ENCODE data around the gene ACP4. TPM values are rescaled to one million over a fixed set of nuclear protein-coding genes. Genes with fewer than 3 reads are reported as not detected.
"Not testable (repeated sequence)": the region's sequence is repeated elsewhere in the genome, so short reads cannot be mapped to it uniquely, and the experiment has no call there.

Gene ACP4
- total RNA-seq, 1 donor from 2014 or later, result not detected

DNA sequence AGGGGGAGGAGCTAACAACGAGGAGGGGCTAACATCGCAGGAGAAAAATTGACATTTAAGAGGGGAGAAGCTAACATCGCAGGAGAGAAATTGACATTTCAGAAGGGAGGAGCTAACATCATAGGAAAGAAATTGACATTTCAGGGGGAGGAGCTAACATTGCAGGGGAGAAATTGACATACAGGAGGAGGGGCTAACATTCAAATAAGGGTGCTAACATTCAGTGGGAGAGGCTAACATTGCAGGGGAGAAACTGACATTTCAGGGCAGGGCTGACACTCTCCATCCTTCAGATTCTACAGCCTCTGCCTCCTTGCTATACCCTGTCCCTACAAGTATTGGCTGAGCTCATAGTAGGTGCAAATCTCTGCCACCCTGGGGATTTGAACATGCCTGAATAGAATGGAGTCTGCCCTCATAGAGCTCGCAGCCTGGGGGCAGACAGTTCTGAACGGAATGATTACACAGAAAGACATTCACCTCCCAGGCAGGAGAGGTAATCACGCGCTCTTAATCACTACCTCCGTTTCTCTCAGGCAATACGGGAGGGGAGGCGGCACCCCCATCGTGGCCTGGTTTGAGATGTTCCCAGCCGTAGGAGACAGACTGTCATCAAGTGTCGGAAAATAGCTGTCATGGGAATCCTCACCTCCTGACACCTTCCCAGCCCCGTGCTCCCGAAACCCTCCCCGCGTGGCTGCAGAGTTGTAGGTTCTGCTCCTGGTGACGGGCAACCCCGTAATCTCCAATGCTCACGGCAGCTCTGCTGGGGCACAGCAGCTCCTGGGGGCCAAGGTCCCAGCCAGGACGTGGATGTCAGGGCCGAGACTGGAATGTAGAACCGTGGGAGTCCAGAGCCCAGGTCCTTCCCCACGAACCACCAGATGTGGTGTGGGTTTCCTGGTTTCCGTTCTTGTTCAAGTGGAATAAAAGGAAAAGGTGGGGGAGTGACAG, 10.4 kb upstream of the ACP4 start:
- Mint-ChIP-seq H3K27me3 (peaks cover 54% of the 10 kb centered on the region), H3K4me1 (peaks cover 6% of the 10 kb centered on the region), H3K36me3 (ENCODE audit: low read depth) (no peaks in the 10 kb centered on the region), H3K27ac (no peak overlapping the region), H3K9me3 (no peaks in the 10 kb centered on the region), H3K4me3 (no peak overlapping the region)
- ChIA-PET CTCF (no interaction called here), POLR2A (no interaction called here)
- intact Hi-C loops (cut with micrococcal nuclease), result loop anchor here (5.0 kb wide), 1 partner anchor 172 kb away; no protein-coding TSS in a partner anchor
- no peak for ATAC-seq (ENCODE audit: low read depth)
- DNase-seq, result no peak
- TF ChIP-seq, protein P1, sequence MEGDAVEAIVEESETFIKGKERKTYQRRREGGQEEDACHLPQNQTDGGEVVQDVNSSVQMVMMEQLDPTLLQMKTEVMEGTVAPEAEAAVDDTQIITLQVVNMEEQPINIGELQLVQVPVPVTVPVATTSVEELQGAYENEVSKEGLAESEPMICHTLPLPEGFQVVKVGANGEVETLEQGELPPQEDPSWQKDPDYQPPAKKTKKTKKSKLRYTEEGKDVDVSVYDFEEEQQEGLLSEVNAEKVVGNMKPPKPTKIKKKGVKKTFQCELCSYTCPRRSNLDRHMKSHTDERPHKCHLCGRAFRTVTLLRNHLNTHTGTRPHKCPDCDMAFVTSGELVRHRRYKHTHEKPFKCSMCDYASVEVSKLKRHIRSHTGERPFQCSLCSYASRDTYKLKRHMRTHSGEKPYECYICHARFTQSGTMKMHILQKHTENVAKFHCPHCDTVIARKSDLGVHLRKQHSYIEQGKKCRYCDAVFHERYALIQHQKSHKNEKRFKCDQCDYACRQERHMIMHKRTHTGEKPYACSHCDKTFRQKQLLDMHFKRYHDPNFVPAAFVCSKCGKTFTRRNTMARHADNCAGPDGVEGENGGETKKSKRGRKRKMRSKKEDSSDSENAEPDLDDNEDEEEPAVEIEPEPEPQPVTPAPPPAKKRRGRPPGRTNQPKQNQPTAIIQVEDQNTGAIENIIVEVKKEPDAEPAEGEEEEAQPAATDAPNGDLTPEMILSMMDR (IDR thresholded peaks at IDR 0.05), result no peak

DNA sequence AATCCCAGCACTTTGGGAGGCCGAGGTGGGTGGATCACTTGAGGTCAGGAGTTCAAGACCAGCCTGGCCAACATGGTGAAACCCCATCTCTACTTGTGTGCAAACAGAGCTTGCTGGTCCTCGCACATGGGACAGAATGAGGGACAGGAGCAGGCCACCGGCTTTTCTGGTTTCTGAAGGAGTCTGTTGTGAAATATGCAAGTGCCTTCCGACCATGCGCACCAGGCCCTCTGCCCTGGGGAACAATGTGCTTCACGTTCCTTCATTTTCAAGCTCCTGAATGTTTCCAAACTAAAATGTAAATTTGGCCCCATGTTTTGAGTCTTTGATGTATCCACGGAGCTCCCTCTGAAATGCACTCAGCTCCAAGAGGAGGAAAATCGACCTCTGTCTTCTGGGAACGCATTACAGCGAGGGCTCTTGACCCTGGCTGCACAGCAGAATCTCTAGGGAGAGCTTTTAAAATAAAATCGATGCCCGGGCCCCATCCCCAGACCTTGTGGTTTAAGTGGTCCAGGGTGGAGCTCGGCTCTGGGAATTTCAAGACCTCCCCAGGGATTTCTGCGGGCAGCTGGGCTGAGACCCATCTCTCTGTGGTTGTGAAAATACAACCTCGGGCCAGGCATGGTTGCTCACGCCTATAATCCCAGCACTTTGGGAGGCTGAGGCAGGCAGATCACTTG, 9.3 kb upstream of the ACP4 start:
- no peak for DNase-seq
- H3K9me3 Mint-ChIP-seq, result no peaks in the 10 kb centered on the region
- ATAC-seq (ENCODE audit: low read depth), result no peak
- POLR2A ChIA-PET, result no interaction called here
- TF ChIP-seq, protein P1 (IDR thresholded peaks at IDR 0.05), result no peak
- peaks cover 6% of the 10 kb centered on the region for H3K4me1 Mint-ChIP-seq
- no peak overlapping the region for H3K4me3 Mint-ChIP-seq
- peaks cover 51% of the 10 kb centered on the region for H3K27me3 Mint-ChIP-seq
- H3K36me3 Mint-ChIP-seq (ENCODE audit: low read depth), result no peaks in the 10 kb centered on the region
- intact Hi-C loops (cut with micrococcal nuclease), result loop anchor here (5.0 kb wide), 1 partner anchor 174 kb away; no protein-coding TSS in a partner anchor
- H3K27ac Mint-ChIP-seq, result no peak overlapping the region
- CTCF ChIA-PET, result no interaction called here

DNA sequence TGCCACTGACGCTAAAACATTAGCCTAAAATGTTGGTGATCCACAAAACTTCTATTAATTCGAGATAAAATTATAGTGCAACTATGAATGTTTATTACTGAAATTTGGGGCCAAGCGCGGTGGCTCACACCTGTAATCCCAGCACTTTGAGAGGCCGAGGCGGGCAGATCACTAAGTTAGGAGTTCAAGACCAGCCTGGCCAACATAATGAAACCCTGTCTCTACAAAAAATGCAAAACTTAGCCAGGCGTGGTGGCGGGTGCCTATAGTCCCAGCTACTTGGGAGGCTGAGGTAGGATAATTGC, 6.4 kb upstream of the ACP4 start:
- H3K4me1 Mint-ChIP-seq; H3K36me3 Mint-ChIP-seq (ENCODE audit: low read depth); DNase-seq; ATAC-seq (ENCODE audit: low read depth); H3K27ac Mint-ChIP-seq; H3K4me3 Mint-ChIP-seq; H3K9me3 Mint-ChIP-seq: not testable (repeated sequence)
- peaks cover 35% of the 10 kb centered on the region for H3K27me3 Mint-ChIP-seq
- intact Hi-C loops (cut with micrococcal nuclease), result loop anchor here (1.0 to 5.0 kb wide), 7 partner anchors 78 to 531 kb away; no protein-coding TSS in a partner anchor
- ChIA-PET POLR2A (interaction anchor here (0.7 kb wide), 1 partner anchor 427 kb away, joined by 3 read pairs; no protein-coding TSS in a partner anchor), CTCF (interaction anchor here (0.7 to 3.3 kb wide), 5 partner anchors 138 to 426 kb away, joined by 3 to 19 read pairs (median 8); no protein-coding TSS in a partner anchor)

DNA sequence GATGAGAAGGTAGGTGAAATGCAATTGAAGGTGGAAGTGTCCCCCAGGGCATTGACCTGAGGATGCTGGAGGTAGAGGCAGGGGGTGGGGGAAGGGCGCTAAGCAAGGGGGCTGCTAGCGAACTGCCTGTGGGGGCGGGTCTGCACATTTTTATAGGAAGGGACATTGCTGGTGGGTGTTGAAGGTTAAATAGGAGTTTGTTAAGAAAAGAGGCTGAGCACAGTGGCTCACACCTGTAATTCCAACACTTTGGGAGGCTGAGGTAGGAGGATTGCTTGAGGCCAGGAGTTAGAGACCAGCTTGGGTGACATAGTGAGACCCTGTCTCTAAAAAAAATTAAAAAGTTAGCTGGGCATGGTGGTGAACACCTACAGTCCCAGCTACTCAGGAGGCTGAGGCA, 5.5 kb upstream of the ACP4 start:
- DNase-seq (no peak), ATAC-seq (ENCODE audit: low read depth) (no peak)
- Mint-ChIP-seq H3K4me3 (no peak overlapping the region), H3K27me3 (peaks cover 26% of the 10 kb centered on the region), H3K27ac (no peak overlapping the region), H3K4me1 (peaks cover 2% of the 10 kb centered on the region), H3K9me3 (no peaks in the 10 kb centered on the region), H3K36me3 (ENCODE audit: low read depth) (no peaks in the 10 kb centered on the region)
- TF ChIP-seq, protein P1 (IDR thresholded peaks at IDR 0.05), result no peak
- intact Hi-C loops (cut with micrococcal nuclease), result loop anchor here (5.0 kb wide), 1 partner anchor 177 kb away; no protein-coding TSS in a partner anchor
- ChIA-PET CTCF (interaction anchor here (1.9 to 3.3 kb wide), 4 partner anchors 137 to 427 kb away, joined by 5 to 19 read pairs (median 12); no protein-coding TSS in a partner anchor), POLR2A (no interaction called here)

DNA sequence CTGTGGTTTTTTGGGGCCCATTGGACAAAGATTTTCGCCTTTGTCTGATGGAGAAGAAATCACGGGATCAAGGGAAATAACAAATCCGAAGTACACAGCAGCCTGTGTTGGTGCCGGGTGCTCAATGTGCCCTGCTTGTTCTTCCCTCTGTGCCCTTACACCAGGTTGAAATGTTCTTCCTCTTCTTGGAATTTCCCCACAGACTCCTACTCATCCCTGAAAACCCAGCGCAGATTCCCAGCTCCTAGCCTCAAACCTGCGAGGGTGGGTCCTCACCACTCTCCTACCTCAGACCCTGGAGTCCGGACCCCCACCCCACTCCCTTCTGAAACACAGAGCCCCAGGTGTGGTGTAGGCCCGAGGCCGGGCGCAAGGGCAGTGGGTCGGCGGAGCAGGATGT, 4.9 kb upstream of the ACP4 start:
- CTCF ChIA-PET, result no interaction called here
- no peaks in the 10 kb centered on the region for H3K9me3 Mint-ChIP-seq
- intact Hi-C loops (cut with micrococcal nuclease), result no loop called here

More for the DNA sequence above, 4.9 kb upstream of the ACP4 start:
- Mint-ChIP-seq H3K27me3 (peaks cover 21% of the 10 kb centered on the region), H3K27ac (no peak overlapping the region), H3K4me3 (no peak overlapping the region), H3K4me1 (peaks cover 2% of the 10 kb centered on the region), H3K36me3 (ENCODE audit: low read depth) (no peaks in the 10 kb centered on the region)
- POLR2A ChIA-PET, result no interaction called here
- TF ChIP-seq, protein P1 (IDR thresholded peaks at IDR 0.05), result no peak
- DNase-seq, result no peak
- ATAC-seq (ENCODE audit: low read depth), result no peak

Data from activated B cell treated with CpG ODN at 0.5 μM for 24 hours (primary cell).